ENCODE results near the gene DNAH10. TPM values are rescaled to one million over a fixed set of nuclear protein-coding genes. Genes with fewer than 3 reads are reported as not detected.

Gene DNAH10
- total RNA-seq, 1 experiment from 2014 or later: 0.17 TPM

DNA sequence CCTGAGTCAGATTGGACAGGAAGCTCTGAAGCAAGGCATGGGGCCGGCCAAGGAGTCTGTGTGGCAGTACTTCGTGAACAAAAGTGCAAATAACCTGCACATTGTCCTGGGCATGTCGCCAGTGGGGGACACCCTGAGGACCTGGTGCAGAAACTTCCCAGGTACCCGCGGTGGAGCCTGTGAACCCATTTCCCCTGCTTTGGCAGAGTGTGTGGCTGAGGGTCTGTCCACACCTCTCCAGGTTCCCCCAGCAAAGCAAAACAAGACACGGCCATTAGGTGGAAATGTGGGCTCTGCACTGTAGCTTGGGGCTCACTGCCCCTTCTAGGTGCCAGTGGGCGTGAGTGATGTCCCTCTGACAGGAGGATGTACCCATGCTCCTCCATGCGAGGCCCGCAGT lies 131.2 kb downstream of the DNAH10 start:
- no peaks in the 10 kb centered on the region for H3K23me2 ChIP-seq (ENCODE audit: insufficient read length, low read depth, low read length, poor library complexity, severe bottlenecking)
- TF ChIP-seq, protein P1, sequence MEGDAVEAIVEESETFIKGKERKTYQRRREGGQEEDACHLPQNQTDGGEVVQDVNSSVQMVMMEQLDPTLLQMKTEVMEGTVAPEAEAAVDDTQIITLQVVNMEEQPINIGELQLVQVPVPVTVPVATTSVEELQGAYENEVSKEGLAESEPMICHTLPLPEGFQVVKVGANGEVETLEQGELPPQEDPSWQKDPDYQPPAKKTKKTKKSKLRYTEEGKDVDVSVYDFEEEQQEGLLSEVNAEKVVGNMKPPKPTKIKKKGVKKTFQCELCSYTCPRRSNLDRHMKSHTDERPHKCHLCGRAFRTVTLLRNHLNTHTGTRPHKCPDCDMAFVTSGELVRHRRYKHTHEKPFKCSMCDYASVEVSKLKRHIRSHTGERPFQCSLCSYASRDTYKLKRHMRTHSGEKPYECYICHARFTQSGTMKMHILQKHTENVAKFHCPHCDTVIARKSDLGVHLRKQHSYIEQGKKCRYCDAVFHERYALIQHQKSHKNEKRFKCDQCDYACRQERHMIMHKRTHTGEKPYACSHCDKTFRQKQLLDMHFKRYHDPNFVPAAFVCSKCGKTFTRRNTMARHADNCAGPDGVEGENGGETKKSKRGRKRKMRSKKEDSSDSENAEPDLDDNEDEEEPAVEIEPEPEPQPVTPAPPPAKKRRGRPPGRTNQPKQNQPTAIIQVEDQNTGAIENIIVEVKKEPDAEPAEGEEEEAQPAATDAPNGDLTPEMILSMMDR (conservative IDR thresholded peaks at IDR 0.05): no peak

More for the DNA sequence above, 131.2 kb downstream of the DNAH10 start:
- H2BK5ac ChIP-seq (ENCODE audit: insufficient read length, low read length): no peak overlapping the region
- H2BK120ac ChIP-seq (ENCODE audit: low read depth, low read length, poor library complexity, severe bottlenecking): no peak overlapping the region
- H3K27ac ChIP-seq (ENCODE audit: insufficient read length, low read depth, low read length): no peak overlapping the region
- peaks cover 17 to 18% of the 10 kb centered on the region in 2 experiments for H3K4me1 Mint-ChIP-seq
- no peaks in the 10 kb centered on the region for H3K9me3 ChIP-seq (ENCODE audit: control insufficient read depth, low read depth, low read length)
- H3K56ac ChIP-seq (ENCODE audit: insufficient read length, low read depth, low read length): no peak overlapping the region
- H2AK5ac ChIP-seq (ENCODE audit: insufficient read length, low read length): no peak overlapping the region
- H3K9ac ChIP-seq (ENCODE audit: extremely low read depth, insufficient read length, low read length): no peak overlapping the region
- no peak overlapping the region for H4K91ac ChIP-seq (ENCODE audit: insufficient read length, low read depth, low read length)
- H3K4ac ChIP-seq (ENCODE audit: low read depth, low read length): no peak overlapping the region
- no peak overlapping the region for H3T11ph ChIP-seq (ENCODE audit: low read length)
- H3K36me3 Mint-ChIP-seq (ENCODE audit: insufficient read depth in 1 of 3, low read depth in 3 of 3): no peaks in the 10 kb centered on the region
- H2BK20ac ChIP-seq (ENCODE audit: low read depth, low read length, poor library complexity, severe bottlenecking): no peak overlapping the region
- no peak overlapping the region for H2AFZ ChIP-seq (ENCODE audit: low read length)
- DNase-seq: no peak
- no peak overlapping the region for H3K27ac Mint-ChIP-seq
- H3K4me3 Mint-ChIP-seq: no peak overlapping the region
- H3K4me2 ChIP-seq (ENCODE audit: insufficient read depth, insufficient read length, low read length): no peak overlapping the region
- H3K23ac ChIP-seq (ENCODE audit: insufficient read length, low read depth, low read length): no peak overlapping the region
- H3K14ac ChIP-seq (ENCODE audit: insufficient read depth, low read length): no peak overlapping the region
- peaks cover 75% of the 10 kb centered on the region for H3K27me3 Mint-ChIP-seq (ENCODE audit: low read depth)
- no CpG with 5 or more reads among the region's 9 CpGs for WGBS (ENCODE audit: extremely low coverage, insufficient read length, low lambda C conversion rate)
- no peak overlapping the region for H4K5ac ChIP-seq (ENCODE audit: insufficient read length, low read depth, low read length)
- no peaks in the 10 kb centered on the region for H3K4me1 ChIP-seq (ENCODE audit: insufficient read depth, low read length)
- H3K9me3 Mint-ChIP-seq: no peaks in the 10 kb centered on the region
- no peaks in the 10 kb centered on the region for H4K20me1 ChIP-seq (ENCODE audit: control insufficient read depth, insufficient read depth, insufficient read length)
- no peak overlapping the region for H3K18ac ChIP-seq (ENCODE audit: insufficient read length, low read depth, low read length)
- no peak overlapping the region for H2BK12ac ChIP-seq (ENCODE audit: insufficient read length, low read depth, low read length)
- no peaks in the 10 kb centered on the region for H3K79me1 ChIP-seq (ENCODE audit: insufficient read depth, low read depth, low read length, poor library complexity, severe bottlenecking)
- H3K79me2 ChIP-seq (ENCODE audit: insufficient read depth, low read length): no peaks in the 10 kb centered on the region
- H3K27me3 ChIP-seq (ENCODE audit: insufficient read depth, low read length): no peaks in the 10 kb centered on the region
- H2BK15ac ChIP-seq (ENCODE audit: low read depth, low read length): no peak overlapping the region
- no peak overlapping the region for H4K8ac ChIP-seq (replicated peaks; ENCODE audit: insufficient read length, low read depth, low read length)

All from H9 (cell line).